Activated CD8-positive, alpha-beta memory T cell treated with anti-CD3 and anti-CD28 coated beads, Interleukin-2, amount 50 U/mL, for 48 hours (primary cell): ENCODE data around the gene DBET.
"Not testable (repeated sequence)": the region's sequence is repeated elsewhere in the genome, so short reads cannot be mapped to it uniquely, and the experiment has no call there.

ENCODE experiments used
- DNase-seq: peaks from one replicate; pipeline ENCODE4 v3.0.0-alpha.2; 2020

Gene DBET

GRCh38 chr4:190064342-190064741 is at the start of gene DBET:
Gene DBET (plus strand): TSS chr4:190064502.
- not testable (repeated sequence) for DNase-seq

GRCh38 chr4:190014771-190015537 is 49.3 kb upstream of the DBET start:
- DNase-seq, result peak; percentile 59

- DNase-seq, result no peak
These were observed 48.5 kb upstream of the DBET start for GRCh38 chr4:190015538-190016368.

- DNase-seq, result no peak
These were observed 47.7 kb upstream of the DBET start for GRCh38 chr4:190016369-190017289.

- DNase-seq, result no peak
These were observed 46.7 kb upstream of the DBET start for GRCh38 chr4:190017357-190018200.

- no peak for DNase-seq
These were observed 45.9 kb upstream of the DBET start for GRCh38 chr4:190018201-190018920.

- DNase-seq, result no peak
These were observed 45.1 kb upstream of the DBET start for GRCh38 chr4:190019023-190019858.

- DNase-seq, result not testable (repeated sequence)
These were observed 44.3 kb upstream of the DBET start for GRCh38 chr4:190019859-190020463.

GRCh38 chr4:190020790-190021717 is 43.2 kb upstream of the DBET start:
- DNase-seq, result peak; percentile 75

- DNase-seq, result not testable (repeated sequence)
These were observed 42.3 kb upstream of the DBET start for GRCh38 chr4:190021973-190022372.

- DNase-seq, result peak; percentile 56
These were observed 41.6 kb upstream of the DBET start for GRCh38 chr4:190022614-190023281.

GRCh38 chr4:190027156-190027555 is 37.1 kb upstream of the DBET start, which contains the start of gene FRG2:
Gene FRG2 (minus strand): TSS chr4:190027256. CDS start chr4:190027204, 52 bp downstream.
- not testable (repeated sequence) for DNase-seq

- not testable (repeated sequence) for DNase-seq
These were observed 33.0 kb upstream of the DBET start for GRCh38 chr4:190031264-190031663.

- DNase-seq, result not testable (repeated sequence)
These were observed 26.5 kb upstream of the DBET start for GRCh38 chr4:190037704-190038388.

- not testable (repeated sequence) for DNase-seq
These were observed 23.4 kb upstream of the DBET start for GRCh38 chr4:190040873-190041272.

GRCh38 chr4:190047627-190048026 is 16.7 kb upstream of the DBET start:
- DNase-seq, result not testable (repeated sequence)
